ENCODE data around the gene KIAA0232. TPM values are rescaled to one million over a fixed set of nuclear protein-coding genes. Genes with fewer than 3 reads are reported as not detected.

KIAA0232 gene
- total RNA-seq, 2 donors from 2014 or later = 9.4 to 10.5 TPM

DNA sequence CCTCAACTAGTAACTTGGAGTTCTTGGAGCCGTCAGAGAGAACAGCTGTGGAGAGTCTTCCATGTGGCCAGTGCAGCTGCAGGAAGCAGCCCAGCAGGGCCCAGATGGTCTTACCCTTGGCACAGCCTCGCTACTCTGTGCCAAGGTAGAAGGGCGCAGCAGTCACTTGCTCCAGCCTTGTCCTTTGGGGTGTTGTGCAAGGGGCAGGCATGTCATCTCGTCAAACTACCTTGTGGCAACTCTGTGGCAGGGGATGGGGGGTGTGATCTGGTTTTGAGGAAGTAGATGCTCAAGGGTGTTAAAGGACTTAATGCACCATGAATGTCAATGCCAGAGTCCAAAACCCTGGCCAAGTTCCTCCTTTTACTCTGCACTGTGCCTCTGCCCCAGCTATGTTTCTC lies 92.9 kb downstream of the KIAA0232 start:
- Mint-ChIP-seq H3K36me3 (ENCODE audit: low read depth) (peaks cover 73% of the 10 kb centered on the region), H3K9me3 (no peaks in the 10 kb centered on the region), H3K27ac (no peak overlapping the region), H3K4me3 (no peak overlapping the region), H3K4me1 (peaks cover 4% of the 10 kb centered on the region), H3K27me3 (no peaks in the 10 kb centered on the region)
- ATAC-seq (replicated peaks) = no peak

DNA sequence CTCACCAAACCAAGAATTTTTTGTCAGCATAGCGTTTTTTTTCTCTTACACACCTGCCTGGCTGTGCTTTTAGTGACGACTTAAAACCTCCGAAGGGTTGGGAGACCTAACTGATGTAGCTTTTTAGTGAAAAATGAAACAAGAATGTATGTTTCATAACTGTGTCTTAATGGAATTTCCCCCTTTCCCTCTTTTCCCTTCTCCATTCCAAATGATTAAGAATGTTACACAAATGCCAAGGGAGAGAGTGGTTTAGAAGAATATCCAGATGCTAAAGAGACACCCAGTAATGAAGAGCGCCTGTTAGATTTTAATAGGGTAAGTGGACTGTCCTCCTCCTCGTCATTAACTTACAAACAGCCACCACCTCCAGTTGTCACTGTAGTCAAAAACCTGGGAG lies 93.9 kb downstream of the KIAA0232 start:
- H3K36me3 Mint-ChIP-seq (ENCODE audit: low read depth) = peaks cover 77% of the 10 kb centered on the region
- H3K4me3 Mint-ChIP-seq = no peak overlapping the region
- H3K9me3 Mint-ChIP-seq = no peaks in the 10 kb centered on the region
- no peak for ATAC-seq (replicated peaks)
- peak overlapping the region; percentile 70 for H3K27ac Mint-ChIP-seq
- H3K4me1 Mint-ChIP-seq = peaks cover 4% of the 10 kb centered on the region
- no peaks in the 10 kb centered on the region for H3K27me3 Mint-ChIP-seq

DNA sequence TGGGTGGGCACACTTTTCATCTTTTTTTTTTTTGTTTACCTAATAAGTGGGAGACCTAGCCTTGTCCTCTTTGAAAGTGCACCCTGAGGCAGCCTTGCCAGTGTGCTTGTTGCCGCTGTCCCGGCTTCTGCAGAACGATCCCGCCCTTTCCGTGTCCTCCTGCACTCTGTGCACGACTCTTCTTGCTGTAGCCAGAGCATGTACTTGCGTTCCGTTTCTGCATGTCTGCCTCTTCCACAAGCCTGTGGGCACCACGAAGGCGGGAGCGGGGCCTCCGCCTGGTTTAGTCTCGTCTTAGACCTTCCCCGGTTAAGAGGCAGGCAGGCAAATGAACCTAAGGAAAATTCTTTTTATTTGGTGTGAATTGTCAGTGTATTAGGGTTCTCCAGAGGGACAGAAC lies 94.5 kb downstream of the KIAA0232 start:
- Mint-ChIP-seq H3K9me3 (no peaks in the 10 kb centered on the region), H3K27me3 (no peaks in the 10 kb centered on the region), H3K4me1 (peaks cover 4% of the 10 kb centered on the region), H3K4me3 (no peak overlapping the region), H3K36me3 (ENCODE audit: low read depth) (peaks cover 77% of the 10 kb centered on the region), H3K27ac (peak overlapping the region; percentile 70)
- no peak for ATAC-seq (replicated peaks)

DNA sequence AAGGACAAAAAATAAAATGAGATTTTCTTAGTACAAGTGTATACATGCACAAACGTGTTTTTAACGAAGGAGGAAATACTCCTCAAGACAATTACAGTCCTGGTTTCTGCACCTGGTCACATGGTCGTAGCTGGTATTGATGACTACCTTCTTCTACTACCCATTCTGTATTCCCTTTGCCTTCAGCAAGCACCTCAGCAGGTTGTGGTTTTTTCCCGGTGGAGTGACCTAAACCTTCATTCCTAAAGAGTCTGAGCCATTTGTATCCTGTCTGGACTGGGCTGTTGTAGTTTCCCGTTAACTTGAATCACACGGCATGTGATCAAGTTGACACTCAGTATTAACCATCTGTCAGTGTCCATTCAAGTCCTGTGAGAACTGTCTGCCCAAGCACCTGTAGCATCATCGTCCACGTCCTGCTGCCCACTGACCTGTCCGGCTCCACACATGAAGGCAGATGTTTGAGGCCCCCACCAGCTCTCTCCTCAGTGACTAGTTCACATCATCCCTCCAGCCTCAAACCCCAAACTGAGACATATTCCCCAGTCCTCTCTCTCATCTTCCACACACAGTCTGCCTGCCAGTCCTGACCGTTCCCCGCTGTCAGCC lies 96.0 kb downstream of the KIAA0232 start:
- Mint-ChIP-seq H3K4me3 (no peak overlapping the region), H3K27me3 (no peaks in the 10 kb centered on the region), H3K36me3 (ENCODE audit: low read depth) (peaks cover 87% of the 10 kb centered on the region), H3K27ac (peak overlapping the region; percentile 80), H3K4me1 (peaks cover 4% of the 10 kb centered on the region), H3K9me3 (no peaks in the 10 kb centered on the region)
- ATAC-seq (replicated peaks) = no peak

DNA sequence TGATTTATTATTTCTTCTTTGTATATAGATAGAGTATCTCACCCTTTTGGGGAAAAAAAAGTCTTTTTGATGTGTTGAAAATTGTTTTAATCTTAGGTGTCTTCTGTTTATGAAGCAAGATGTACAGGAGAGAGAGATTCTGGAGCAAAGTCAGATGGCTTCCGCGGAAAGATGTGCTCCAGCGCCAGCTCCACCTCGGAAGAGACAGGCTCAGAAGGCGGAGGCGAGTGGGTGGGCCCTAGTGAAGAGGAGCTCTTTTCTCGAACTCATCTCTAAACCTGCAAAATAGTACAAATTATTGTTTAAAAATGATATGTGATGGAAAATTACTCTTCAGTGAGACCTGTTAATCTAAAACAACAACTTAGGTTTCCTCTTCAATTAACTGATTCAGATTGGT lies 98.2 kb downstream of the KIAA0232 start:
- H3K4me1 Mint-ChIP-seq = peaks cover 4% of the 10 kb centered on the region
- no peaks in the 10 kb centered on the region for H3K9me3 Mint-ChIP-seq
- peak overlapping the region; percentile 52 for H3K27ac Mint-ChIP-seq
- H3K27me3 Mint-ChIP-seq = no peaks in the 10 kb centered on the region
- peaks cover 74% of the 10 kb centered on the region for H3K36me3 Mint-ChIP-seq (ENCODE audit: low read depth)
- no peak for ATAC-seq (replicated peaks)
- no peak overlapping the region for H3K4me3 Mint-ChIP-seq

DNA sequence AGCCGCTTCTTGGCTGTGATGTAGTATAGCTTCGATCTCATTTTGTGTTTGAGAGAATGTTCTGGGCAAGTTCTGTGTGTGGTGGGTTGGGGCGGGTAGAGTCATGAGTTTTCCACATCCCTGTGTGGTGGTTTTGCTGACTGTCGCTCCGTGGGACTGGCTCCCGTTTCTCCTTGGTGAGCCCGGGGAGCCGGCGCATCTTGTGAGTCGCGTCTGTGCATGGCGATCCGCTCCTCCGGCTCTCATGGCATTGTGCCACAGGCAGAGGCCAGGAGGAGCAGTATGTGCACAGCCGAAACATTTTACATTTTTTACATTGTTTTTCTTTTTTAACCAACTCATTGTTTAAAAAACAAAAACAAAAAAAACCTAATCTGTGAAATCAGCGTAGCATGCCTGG lies 99.4 kb downstream of the KIAA0232 start:
- Mint-ChIP-seq H3K9me3 (no peaks in the 10 kb centered on the region), H3K4me1 (peaks cover 4% of the 10 kb centered on the region), H3K36me3 (ENCODE audit: low read depth) (peaks cover 62% of the 10 kb centered on the region), H3K27ac (no peak overlapping the region), H3K27me3 (no peaks in the 10 kb centered on the region), H3K4me3 (no peak overlapping the region)
- no peak for ATAC-seq (replicated peaks)

DNA sequence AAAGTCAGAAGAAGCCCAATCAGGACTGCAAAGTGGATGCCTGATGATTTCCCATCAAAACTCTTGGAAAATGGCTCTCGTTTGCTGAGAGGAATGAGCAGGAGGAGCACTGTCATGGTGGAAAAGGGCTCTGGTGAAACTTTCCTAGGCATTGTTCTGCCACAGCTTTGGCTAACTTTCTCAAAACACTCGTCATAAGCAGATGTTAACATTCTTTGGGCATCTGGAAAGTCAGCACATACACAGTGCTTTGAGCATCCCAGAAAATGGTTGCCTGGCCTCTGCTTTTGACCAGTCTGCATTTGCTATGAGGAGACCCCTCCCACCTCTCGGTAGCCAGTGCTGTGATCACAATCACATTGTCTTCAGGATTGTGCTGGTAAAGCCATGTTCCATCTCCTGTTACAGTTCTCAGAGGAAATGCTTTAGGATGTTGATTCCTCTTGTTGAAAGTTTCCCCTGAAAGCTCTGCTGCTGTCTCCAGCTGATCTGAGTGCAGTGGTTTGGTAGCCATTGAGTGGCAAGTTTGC lies 101.9 kb downstream of the KIAA0232 start:
- no peaks in the 10 kb centered on the region for H3K9me3 Mint-ChIP-seq
- H3K27ac Mint-ChIP-seq = no peak overlapping the region
- H3K27me3 Mint-ChIP-seq = no peaks in the 10 kb centered on the region
- H3K36me3 Mint-ChIP-seq (ENCODE audit: low read depth) = peaks cover 37% of the 10 kb centered on the region
- no peak for ATAC-seq (replicated peaks)
- no peak overlapping the region for H3K4me3 Mint-ChIP-seq
- no peaks in the 10 kb centered on the region for H3K4me1 Mint-ChIP-seq

DNA sequence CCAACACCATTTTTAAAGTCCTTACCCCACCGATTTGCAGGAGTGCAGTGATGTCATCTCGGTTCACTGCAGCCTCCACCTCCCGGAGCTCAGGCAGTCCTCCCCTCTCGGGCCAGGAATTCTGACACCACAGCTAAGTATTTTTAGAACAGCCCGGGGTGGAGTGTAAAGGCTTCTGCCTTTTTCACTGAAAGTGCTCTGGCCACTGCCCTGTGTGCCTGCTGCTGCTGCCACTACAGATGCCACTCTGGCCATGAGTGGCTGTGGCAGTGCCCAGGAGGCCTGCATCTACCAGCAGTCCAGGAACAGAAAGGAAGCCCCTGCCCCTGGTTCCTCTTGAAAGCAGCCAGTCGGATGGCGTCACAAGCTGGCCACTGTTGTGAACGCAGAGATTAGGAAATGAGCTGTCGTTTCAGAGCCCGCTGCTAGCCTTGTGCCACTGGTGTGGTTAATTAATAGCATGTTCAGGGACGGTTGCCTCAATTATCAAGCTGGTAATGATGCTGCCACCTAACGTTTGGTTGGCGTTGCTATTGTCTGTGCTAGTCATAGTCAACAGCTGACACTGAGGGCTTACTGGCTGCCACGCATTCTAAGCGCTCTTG lies 103.5 kb downstream of the KIAA0232 start:
- H3K4me1 Mint-ChIP-seq = no peaks in the 10 kb centered on the region
- no peaks in the 10 kb centered on the region for H3K9me3 Mint-ChIP-seq
- no peaks in the 10 kb centered on the region for H3K27me3 Mint-ChIP-seq
- peak overlapping the region; percentile 61 for H3K27ac Mint-ChIP-seq
- H3K4me3 Mint-ChIP-seq = no peak overlapping the region
- peak; percentile 42 for ATAC-seq (replicated peaks)
- H3K36me3 Mint-ChIP-seq (ENCODE audit: low read depth) = peaks cover 25% of the 10 kb centered on the region

DNA sequence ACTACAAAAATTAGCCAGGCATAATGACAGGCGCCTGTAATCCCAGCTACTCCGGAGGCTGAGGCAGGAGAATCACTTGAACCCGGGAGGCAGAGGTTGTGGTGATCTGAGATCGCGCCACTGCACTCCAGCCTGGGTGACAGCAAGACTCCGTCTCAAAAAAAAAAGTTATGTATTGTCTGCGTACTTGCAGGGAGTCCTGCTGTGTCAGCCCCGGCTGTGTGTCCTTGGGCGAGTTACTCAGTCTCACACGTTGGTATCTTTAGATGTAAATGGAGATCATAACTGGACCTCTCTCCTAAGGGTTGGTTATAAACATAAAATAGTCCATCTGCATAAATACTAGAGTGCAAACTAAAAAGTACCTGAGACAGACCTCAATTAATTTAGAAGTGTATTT lies 104.4 kb downstream of the KIAA0232 start:
- Mint-ChIP-seq H3K4me1 (peaks cover 2% of the 10 kb centered on the region), H3K27me3 (no peaks in the 10 kb centered on the region), H3K27ac (no peak overlapping the region), H3K4me3 (no peak overlapping the region), H3K9me3 (no peaks in the 10 kb centered on the region), H3K36me3 (ENCODE audit: low read depth) (peaks cover 17% of the 10 kb centered on the region)
- ATAC-seq (replicated peaks) = no peak

DNA sequence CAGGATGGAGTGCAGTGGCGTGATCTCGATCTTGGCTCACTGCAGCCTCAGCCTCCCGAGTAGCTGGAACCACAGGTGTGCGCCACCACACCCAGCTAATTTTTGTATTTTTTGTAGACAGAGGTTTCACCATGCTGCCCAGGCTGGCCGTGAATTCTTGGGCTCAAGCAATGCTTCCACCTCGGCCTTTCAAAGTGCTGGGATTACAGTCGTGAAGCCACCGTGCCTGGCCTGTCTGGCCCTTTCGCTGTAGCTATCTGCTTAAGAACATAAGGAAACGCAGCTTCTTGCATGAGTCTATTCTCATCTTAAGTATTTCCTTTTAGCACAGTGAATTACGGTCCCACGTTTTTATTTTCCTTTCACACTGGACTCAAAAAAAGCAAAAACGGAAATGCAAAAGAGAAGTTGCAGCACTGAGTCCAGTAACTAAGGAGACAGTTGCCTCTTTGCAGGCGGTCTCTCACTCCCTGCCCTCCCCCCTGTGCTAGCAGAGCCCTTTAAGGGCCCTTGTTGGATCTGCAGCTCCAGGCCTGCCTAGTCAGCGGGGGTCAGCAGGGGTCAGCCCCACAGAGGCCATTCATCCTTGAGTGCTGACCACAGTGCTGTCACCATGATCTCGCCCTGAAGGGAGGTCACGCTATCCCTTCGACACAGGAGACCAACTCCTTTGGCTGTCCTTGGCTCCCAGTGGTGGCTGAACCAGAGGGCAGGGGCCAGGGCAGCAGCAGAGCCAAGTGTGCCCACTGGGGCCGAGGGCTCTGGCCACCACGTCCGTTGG lies 105.3 kb downstream of the KIAA0232 start:
- Mint-ChIP-seq H3K36me3 (ENCODE audit: low read depth) (peaks cover 8% of the 10 kb centered on the region), H3K27me3 (no peaks in the 10 kb centered on the region)
- no peak for ATAC-seq (replicated peaks)

DNA sequence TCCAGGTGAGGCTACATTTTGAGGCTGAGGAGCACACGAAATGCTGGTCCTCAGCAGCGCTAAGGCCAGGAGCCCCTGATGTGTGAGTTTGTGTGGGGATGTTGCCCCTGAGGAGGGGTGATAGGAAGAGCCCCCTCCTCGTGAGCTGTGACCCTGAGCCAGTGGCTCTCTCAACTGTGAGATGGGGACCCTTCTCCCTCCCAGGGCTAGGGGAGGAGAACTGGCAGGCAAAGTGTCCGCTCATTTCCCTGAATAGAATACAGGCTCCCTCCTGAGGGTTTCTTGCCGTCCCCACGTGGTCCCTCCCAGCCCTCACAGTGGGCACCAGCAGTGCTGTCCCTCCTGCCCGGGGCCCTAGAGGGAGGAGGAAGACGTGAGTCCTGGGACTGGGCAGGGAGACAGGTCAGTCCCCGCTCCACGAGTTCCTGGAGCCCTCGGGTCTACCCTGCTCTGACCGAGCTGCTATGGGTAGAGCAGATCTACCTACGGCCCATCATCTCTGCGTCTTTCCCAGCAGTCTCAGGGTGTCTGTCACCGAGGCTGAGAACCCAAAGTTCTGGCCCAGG lies 106.1 kb downstream of the KIAA0232 start:
- ATAC-seq (replicated peaks) = no peak
- H3K27me3 Mint-ChIP-seq = no peaks in the 10 kb centered on the region
- H3K4me1 Mint-ChIP-seq = peaks cover 8% of the 10 kb centered on the region
- H3K9me3 Mint-ChIP-seq = no peaks in the 10 kb centered on the region
- peaks cover under 1% of the 10 kb centered on the region for H3K36me3 Mint-ChIP-seq (ENCODE audit: low read depth)
- H3K4me3 Mint-ChIP-seq = no peak overlapping the region
- H3K27ac Mint-ChIP-seq = no peak overlapping the region

More for the DNA sequence above, 105.3 kb downstream of the KIAA0232 start:
- Mint-ChIP-seq H3K9me3 (no peaks in the 10 kb centered on the region), H3K4me1 (peaks cover 5% of the 10 kb centered on the region), H3K4me3 (no peak overlapping the region), H3K27ac (no peak overlapping the region)

DNA sequence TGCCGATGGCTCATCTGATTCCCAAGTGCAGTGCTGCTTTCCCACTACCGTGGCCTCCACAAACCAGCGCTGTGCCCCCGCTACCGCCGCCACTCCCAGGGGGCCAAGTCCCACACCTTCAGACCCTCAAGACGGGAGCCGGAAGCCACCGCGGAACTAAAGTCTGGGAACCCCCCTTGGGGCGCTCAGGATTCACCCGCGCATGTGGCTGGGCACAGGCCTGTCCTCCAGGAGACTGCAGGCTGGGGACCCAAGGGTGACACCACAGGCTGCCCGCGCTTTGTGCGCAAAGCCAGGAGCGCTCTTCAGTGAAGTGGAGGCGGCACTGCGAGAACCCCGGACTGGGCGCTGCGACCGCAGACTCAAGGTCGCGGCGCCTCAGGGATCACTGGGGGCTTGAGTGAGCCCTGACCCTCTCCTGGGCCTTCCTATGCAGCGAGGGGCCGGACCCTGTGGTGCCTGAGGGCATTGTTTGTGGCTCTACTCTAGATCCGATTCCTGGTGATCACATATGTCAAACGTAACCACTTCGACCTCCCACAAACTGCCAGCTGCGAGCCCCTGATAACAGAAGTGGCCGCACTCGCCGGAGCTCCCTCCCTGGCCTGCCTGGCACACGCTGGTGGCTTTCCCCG lies 106.7 kb downstream of the KIAA0232 start:
- Mint-ChIP-seq H3K36me3 (ENCODE audit: low read depth) (no peaks in the 10 kb centered on the region), H3K27ac (no peak overlapping the region), H3K9me3 (no peaks in the 10 kb centered on the region), H3K4me3 (no peak overlapping the region), H3K4me1 (peaks cover 11% of the 10 kb centered on the region), H3K27me3 (no peaks in the 10 kb centered on the region)
- no peak for ATAC-seq (replicated peaks)

DNA sequence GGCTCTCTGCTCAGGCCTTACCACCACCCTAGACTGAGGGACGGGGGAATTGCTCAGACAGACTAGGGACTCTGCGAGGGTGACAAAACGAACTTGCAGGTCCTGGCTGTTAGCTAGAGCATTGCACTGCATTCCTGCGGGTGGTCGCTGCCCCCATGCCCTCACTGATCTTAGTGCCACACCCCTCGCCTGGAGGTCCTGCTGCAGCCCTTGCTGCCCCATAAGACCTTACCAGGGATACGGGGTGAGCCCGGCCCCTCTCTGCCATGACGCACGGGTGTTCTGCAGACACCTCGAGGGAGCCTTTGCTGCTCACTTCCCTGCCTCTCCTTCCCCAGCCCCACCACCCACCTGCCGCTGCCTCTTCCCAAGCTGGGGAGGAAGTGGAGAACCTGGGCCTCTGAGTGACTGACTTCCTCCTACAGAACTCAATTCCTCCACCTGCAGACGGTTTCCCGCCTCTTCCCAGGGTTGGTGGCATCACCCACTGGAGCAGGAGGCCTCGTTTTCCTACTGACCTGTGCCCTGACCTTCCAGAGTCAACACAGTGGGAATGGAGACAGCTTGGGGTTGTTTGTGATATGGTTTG lies 107.3 kb downstream of the KIAA0232 start:
- peaks cover 11% of the 10 kb centered on the region for H3K4me1 Mint-ChIP-seq
- no peak for ATAC-seq (replicated peaks)
- no peaks in the 10 kb centered on the region for H3K36me3 Mint-ChIP-seq (ENCODE audit: low read depth)
- no peak overlapping the region for H3K27ac Mint-ChIP-seq
- no peak overlapping the region for H3K4me3 Mint-ChIP-seq
- no peaks in the 10 kb centered on the region for H3K9me3 Mint-ChIP-seq
- H3K27me3 Mint-ChIP-seq = no peaks in the 10 kb centered on the region

DNA sequence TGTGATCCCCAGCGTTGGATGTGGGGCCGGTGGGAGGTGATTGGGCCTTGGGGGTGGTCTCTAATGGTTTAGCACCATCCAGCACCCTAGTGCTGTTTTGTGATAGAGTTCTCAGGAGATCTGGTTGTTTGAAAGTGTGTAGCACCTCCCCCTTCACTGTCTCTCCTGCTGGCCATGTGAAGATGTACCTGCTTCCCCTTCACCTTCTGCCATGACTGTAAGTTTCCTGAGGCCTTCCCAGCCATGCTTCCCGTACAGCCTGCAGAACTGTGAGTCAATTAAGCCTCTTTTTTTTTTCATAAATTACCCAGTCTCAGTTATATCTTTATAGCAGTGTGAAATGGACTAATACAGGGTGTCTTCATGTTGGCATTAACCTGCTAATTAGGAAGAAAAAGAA lies 107.8 kb downstream of the KIAA0232 start:
- no peak for ATAC-seq (replicated peaks)
- peaks cover 11% of the 10 kb centered on the region for H3K4me1 Mint-ChIP-seq
- no peaks in the 10 kb centered on the region for H3K27me3 Mint-ChIP-seq
- no peak overlapping the region for H3K4me3 Mint-ChIP-seq
- H3K36me3 Mint-ChIP-seq (ENCODE audit: low read depth) = no peaks in the 10 kb centered on the region
- H3K9me3 Mint-ChIP-seq = no peaks in the 10 kb centered on the region
- no peak overlapping the region for H3K27ac Mint-ChIP-seq
